Measurements from ENCODE around the gene IRF4.

IRF4 gene

GRCh38 chr6:361411-362132 is 30.0 kb upstream of the IRF4 start:
- DNase-seq (ENCODE audit: insufficient read length) (no peak), FAIRE-seq (no peak)
- TF ChIP-seq TAF1 (IDR thresholded peaks at IDR 0.05; ENCODE audit: borderline replicate concordance, low read depth, low read length): no peak
- TF ChIP-seq POLR2A (IDR thresholded peaks at IDR 0.05; ENCODE audit: low read depth, low read length): no peak
- TF ChIP-seq POLR2AphosphoS5 (IDR thresholded peaks at IDR 0.05; ENCODE audit: low read depth, low read length): no peak

DNA sequence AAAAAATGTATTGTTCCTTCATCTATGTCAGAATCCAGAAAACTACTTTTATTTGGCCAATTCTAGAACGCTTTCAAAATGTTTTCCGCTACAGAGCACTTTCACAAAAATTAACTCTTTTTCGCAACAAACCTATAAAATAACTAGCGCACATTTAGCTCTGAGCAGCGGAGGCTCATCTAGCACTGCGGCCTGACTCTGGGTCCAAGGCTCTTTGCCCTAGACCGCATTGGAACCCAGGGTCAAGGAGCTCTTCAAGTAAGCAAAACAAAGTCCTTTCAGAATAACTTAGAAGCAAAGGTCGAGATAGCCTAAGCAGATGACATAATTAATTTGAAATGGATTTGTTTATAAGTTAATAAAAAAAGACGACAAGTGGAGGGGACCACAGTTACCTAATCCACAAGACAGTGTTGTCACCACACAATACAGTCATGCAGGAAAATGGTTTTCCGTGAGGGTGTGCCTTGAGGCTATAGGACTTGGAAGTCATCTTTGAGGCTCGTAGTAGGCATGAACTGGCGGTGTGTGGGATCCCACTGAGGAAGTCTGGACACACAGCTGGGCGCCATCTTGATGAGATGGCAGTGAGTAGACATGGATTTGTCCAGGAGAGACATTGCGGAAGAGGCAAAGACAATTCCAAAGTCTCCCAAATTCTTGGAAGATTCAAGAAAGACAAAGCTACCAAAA is 29.2 kb upstream of the IRF4 start:
- TF ChIP-seq TAF1 (IDR thresholded peaks at IDR 0.05; ENCODE audit: borderline replicate concordance, low read depth, low read length) (no peak), POLR2AphosphoS5 (IDR thresholded peaks at IDR 0.05; ENCODE audit: low read depth, low read length) (no peak), POLR2A (IDR thresholded peaks at IDR 0.05; ENCODE audit: low read depth, low read length) (no peak)
- FAIRE-seq (no peak), DNase-seq (ENCODE audit: insufficient read length) (no peak)

GRCh38 chr6:362924-363249 is 28.7 kb upstream of the IRF4 start:
- TF ChIP-seq POLR2AphosphoS5 (IDR thresholded peaks at IDR 0.05; ENCODE audit: low read depth, low read length) (no peak), TAF1 (IDR thresholded peaks at IDR 0.05; ENCODE audit: borderline replicate concordance, low read depth, low read length) (no peak), POLR2A (IDR thresholded peaks at IDR 0.05; ENCODE audit: low read depth, low read length) (no peak)
- DNase-seq (ENCODE audit: insufficient read length) (no peak), FAIRE-seq (no peak)

GRCh38 chr6:363291-363690 is 28.3 kb upstream of the IRF4 start:
- DNase-seq (ENCODE audit: insufficient read length): no peak
- TF ChIP-seq POLR2A (IDR thresholded peaks at IDR 0.05; ENCODE audit: low read depth, low read length): no peak
- TF ChIP-seq TAF1 (IDR thresholded peaks at IDR 0.05; ENCODE audit: borderline replicate concordance, low read depth, low read length): no peak
- no peak for TF ChIP-seq POLR2AphosphoS5 (IDR thresholded peaks at IDR 0.05; ENCODE audit: low read depth, low read length)
- no peak for FAIRE-seq

- DNase-seq (ENCODE audit: insufficient read length) (no peak), FAIRE-seq (no peak)
- TF ChIP-seq POLR2A (IDR thresholded peaks at IDR 0.05; ENCODE audit: low read depth, low read length) (no peak), POLR2AphosphoS5 (IDR thresholded peaks at IDR 0.05; ENCODE audit: low read depth, low read length) (no peak), TAF1 (IDR thresholded peaks at IDR 0.05; ENCODE audit: borderline replicate concordance, low read depth, low read length) (no peak)
Measured at GRCh38 chr6:363909-364308, 27.6 kb upstream of the IRF4 start.

DNA sequence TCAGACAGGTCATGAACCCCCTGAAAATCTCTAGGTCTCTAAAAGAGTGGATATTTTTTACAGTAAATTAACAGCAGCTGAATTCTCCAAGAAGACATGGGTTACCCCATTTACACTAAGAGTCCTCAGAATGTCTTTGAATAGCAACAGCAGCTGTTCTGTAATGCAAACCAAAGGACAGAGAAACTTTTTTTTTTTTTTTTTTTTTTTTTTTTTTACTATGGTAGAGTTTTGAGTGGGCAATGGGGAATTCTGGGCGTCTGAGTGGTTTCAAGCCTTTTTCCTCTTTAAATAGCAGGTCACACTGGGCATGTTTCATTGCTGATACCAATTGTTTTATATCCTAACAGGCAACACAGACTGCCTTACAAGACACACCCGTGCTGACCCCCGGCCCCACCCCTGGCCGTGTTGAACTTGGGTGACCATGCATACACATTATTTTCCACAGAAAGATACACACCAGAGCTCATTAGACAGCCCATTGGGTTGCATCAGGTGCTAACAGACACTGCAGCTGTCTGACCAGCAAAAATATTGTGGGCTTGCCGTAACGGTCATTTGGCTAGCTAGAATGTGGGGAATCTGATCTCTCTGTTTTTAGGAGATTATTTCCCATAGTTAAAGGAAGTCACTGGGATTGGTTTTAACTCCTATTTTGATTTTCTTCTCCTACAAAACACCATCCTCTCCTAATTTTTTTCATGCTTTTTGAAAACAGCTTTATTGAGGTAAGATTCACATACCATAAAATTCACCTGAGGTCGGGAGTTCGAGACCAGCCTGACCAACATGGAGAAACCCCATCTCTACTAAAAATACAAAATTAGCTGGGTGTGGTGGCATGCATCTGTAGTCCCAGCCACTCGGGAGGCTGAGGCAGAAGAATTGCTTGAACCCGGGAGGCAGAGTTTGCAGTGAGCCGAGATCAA is 26.7 kb upstream of the IRF4 start:
- no peak for FAIRE-seq
- no peak for TF ChIP-seq TAF1 (IDR thresholded peaks at IDR 0.05; ENCODE audit: borderline replicate concordance, low read depth, low read length)
- TF ChIP-seq POLR2A (IDR thresholded peaks at IDR 0.05; ENCODE audit: low read depth, low read length): no peak
- no peak for TF ChIP-seq POLR2AphosphoS5 (IDR thresholded peaks at IDR 0.05; ENCODE audit: low read depth, low read length)
- no peak for DNase-seq (ENCODE audit: insufficient read length)

DNA sequence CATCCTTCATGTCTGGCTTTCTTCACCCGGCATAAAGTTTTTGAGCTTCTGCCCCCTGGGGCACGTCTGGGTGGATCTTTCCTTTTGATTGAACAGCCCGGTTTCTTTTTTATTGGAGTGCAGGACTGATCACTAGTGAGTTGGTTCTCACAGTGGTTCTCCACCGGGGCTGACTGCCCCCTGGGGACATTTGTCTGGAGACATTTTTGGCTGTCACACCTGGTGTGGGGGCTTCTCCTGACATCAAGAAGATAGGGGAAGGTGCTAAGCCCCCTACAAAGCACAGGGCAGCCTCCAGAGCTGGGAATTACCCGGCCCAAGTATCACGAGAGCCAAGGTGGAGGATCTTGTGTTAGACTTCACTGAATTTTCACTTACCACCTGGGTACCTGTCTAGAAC is 25.7 kb upstream of the IRF4 start:
- no peak for DNase-seq (ENCODE audit: insufficient read length)
- TF ChIP-seq TAF1 (IDR thresholded peaks at IDR 0.05; ENCODE audit: borderline replicate concordance, low read depth, low read length) (no peak), POLR2AphosphoS5 (IDR thresholded peaks at IDR 0.05; ENCODE audit: low read depth, low read length) (no peak), POLR2A (IDR thresholded peaks at IDR 0.05; ENCODE audit: low read depth, low read length) (no peak)
- no peak for FAIRE-seq

GRCh38 chr6:366389-367297 is 24.9 kb upstream of the IRF4 start:
- DNase-seq (ENCODE audit: insufficient read length) (no peak), FAIRE-seq (no peak)
- TF ChIP-seq POLR2A (IDR thresholded peaks at IDR 0.05; ENCODE audit: low read depth, low read length) (no peak), POLR2AphosphoS5 (IDR thresholded peaks at IDR 0.05; ENCODE audit: low read depth, low read length) (no peak), TAF1 (IDR thresholded peaks at IDR 0.05; ENCODE audit: borderline replicate concordance, low read depth, low read length) (no peak)

DNA sequence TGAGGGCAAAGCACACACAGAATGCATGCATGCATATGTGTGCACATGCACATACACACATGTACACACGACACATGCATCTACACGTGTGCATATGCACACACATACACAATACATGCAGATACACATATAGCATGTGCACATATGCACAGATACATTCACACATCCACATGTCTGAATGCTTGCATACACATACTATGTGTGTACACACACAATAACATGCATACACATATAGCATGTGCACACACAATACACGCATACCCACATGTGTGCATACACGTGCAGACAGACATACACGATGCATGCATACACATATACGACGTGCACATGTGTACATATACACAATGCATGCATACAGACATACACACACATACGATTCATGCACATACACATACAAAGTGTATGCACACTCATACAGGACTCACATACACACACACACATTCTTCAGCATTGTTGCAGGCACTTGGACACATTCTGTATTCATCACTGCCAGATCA is 24.2 kb upstream of the IRF4 start:
- TF ChIP-seq POLR2AphosphoS5 (IDR thresholded peaks at IDR 0.05; ENCODE audit: low read depth, low read length): no peak
- TF ChIP-seq POLR2A (IDR thresholded peaks at IDR 0.05; ENCODE audit: low read depth, low read length): no peak
- TF ChIP-seq TAF1 (IDR thresholded peaks at IDR 0.05; ENCODE audit: borderline replicate concordance, low read depth, low read length): no peak
- no peak for DNase-seq (ENCODE audit: insufficient read length)
- FAIRE-seq: no peak

- DNase-seq (ENCODE audit: insufficient read length): no peak
- TF ChIP-seq POLR2AphosphoS5 (IDR thresholded peaks at IDR 0.05; ENCODE audit: low read depth, low read length) (no peak), POLR2A (IDR thresholded peaks at IDR 0.05; ENCODE audit: low read depth, low read length) (no peak), TAF1 (IDR thresholded peaks at IDR 0.05; ENCODE audit: borderline replicate concordance, low read depth, low read length) (no peak)
- no peak for FAIRE-seq
Measured at GRCh38 chr6:367891-368630, 23.5 kb upstream of the IRF4 start.
